Coronary artery (tissue), 2 donors: ENCODE results near the gene CCDC169.

ENCODE experiments used
- DNase-seq: peaks from one replicate; pipeline ENCODE4 v3.0.0-alpha.2; 2017; ENCODE audit warnings: low spot score
- H3K27ac ChIP-seq, 2 donors: fragments of 200-600 bp; sonication (generic); one replicate each; pipeline ENCODE4 v1.5.1; 2016 to 2019
- H3K4me3 ChIP-seq: fragments of 200-600 bp; sonication (generic); 2 replicates; pipeline ENCODE4 v1.5.1; 2016; ENCODE audit warnings: mild to moderate bottlenecking, moderate library complexity
- TF ChIP-seq, protein P1 (sequence below): fragments of 200-600 bp; sonication (generic); IDR thresholded peaks from one replicate; pipeline ENCODE4 v1.5.1; 2019; ENCODE audit warnings: antibody characterized with exemption

The CCDC169 gene

DNA sequence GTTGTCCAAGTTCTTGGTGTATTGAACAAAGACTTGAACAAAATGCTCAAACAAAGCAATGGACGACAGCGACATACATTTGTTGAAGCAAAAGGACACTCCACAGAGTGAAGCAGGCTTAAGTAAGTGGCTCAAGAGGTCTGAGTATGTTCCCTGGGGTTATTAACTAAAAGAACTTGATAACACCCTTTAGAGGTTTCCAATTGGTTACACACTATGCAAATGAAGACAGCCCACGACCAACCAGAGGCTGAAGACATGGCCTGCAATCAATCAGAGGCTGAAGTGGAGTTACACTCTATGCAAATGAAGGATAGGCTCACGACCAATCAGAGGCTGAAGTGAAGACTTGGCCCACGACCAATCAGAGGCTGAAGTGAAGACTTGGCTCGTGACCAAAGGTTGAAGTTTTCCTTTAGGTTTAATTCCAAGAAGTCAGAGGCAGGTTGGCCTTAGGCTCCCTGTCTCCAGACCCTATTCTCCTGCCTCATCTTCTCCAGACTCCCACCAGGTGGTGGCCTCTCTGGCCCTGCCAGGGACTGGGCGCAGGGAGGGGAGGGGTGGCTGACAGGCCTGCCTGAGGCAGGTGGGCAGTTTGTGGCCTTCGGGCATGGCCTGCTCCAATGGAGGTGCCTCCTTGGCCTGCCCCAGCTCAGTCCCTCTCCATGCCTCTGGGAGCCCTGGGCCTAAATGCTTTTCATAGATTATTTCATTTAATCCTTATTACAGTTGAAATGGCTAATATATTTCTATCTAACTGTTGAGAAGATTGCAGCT is 38.1 kb downstream of the CCDC169 start:
- TF ChIP-seq, protein P1, sequence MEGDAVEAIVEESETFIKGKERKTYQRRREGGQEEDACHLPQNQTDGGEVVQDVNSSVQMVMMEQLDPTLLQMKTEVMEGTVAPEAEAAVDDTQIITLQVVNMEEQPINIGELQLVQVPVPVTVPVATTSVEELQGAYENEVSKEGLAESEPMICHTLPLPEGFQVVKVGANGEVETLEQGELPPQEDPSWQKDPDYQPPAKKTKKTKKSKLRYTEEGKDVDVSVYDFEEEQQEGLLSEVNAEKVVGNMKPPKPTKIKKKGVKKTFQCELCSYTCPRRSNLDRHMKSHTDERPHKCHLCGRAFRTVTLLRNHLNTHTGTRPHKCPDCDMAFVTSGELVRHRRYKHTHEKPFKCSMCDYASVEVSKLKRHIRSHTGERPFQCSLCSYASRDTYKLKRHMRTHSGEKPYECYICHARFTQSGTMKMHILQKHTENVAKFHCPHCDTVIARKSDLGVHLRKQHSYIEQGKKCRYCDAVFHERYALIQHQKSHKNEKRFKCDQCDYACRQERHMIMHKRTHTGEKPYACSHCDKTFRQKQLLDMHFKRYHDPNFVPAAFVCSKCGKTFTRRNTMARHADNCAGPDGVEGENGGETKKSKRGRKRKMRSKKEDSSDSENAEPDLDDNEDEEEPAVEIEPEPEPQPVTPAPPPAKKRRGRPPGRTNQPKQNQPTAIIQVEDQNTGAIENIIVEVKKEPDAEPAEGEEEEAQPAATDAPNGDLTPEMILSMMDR: no peak
- DNase-seq: no peak
- Histone ChIP-seq H3K27ac (no peak overlapping the region), H3K4me3 (no peak overlapping the region)

DNA sequence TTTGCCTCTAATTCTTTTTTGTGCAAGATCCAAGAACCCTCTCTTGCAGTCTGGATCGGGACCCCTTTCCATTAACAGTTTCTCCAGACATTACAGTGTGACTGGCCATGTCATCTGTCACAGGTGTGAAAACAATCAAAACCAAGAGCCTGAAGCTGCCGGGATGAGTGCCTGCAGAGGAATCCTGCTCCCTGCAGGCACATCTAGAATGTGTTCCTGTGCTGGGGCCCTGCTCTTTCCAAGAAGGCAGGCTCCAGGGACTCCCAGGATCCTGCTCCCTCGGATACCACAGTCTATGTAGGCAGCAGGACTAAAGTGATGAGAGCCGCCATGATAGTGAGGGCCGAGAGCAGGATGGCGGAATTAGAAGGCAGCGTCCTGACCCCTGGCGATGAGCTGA is 38.8 kb downstream of the CCDC169 start:
- H3K4me3 ChIP-seq: no peak overlapping the region
- no peak overlapping the region for H3K27ac ChIP-seq
- no peak for DNase-seq
- TF ChIP-seq, protein P1: no peak

DNA sequence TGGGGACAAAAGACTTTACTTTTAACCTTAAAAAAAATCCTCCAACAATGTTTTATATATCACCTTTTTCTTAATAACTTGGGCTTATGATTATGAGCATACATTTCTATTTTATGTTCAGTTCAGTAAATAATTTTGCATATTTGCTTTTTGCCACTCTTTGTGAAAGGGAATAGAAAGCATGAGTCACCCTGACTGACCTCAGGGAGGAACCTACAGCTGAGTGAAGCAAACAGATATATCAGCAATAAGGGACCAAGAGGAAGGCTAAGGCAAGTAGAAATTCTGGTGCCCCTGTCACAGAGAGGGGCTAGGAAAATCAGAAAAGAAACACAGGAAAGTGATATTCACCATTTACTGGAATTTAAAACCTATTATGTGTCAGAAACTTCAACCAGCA is 46.1 kb downstream of the CCDC169 start:
- Histone ChIP-seq H3K4me3 (no peak overlapping the region), H3K27ac (no peak overlapping the region)
- TF ChIP-seq, protein P1: no peak
- no peak for DNase-seq

GRCh38 chr13:36251017-36251416 is 46.6 kb downstream of the CCDC169 start:
- DNase-seq: no peak
- Histone ChIP-seq H3K27ac (no peak overlapping the region), H3K4me3 (no peak overlapping the region)
- TF ChIP-seq, protein P1: no peak

GRCh38 chr13:36248700-36249099 is 48.9 kb downstream of the CCDC169 start:
- TF ChIP-seq, protein P1: no peak
- H3K4me3 ChIP-seq: no peak overlapping the region
- no peak for DNase-seq
- no peak overlapping the region for H3K27ac ChIP-seq

- TF ChIP-seq, protein P1: no peak
- no peak for DNase-seq
- H3K27ac ChIP-seq: no peak overlapping the region
- no peak overlapping the region for H3K4me3 ChIP-seq
Measured at GRCh38 chr13:36244990-36245389, 52.6 kb downstream of the CCDC169 start.

GRCh38 chr13:36244073-36244472 is 53.5 kb downstream of the CCDC169 start:
- no peak for DNase-seq
- Histone ChIP-seq H3K27ac (no peak overlapping the region), H3K4me3 (no peak overlapping the region)
- TF ChIP-seq, protein P1: no peak
